Lung (tissue), 12 donors: Measurements from ENCODE around the gene ANK3. TPM values are rescaled to one million over a fixed set of nuclear protein-coding genes. Genes with fewer than 3 reads are reported as not detected.
A peak's percentile ranks its signal among the peaks of the same experiment; 100 is the strongest.

Experiments used
- ATAC-seq: fragments of 200-7000 bp; cut with Tn5 transposase; one replicate; pipeline ENCODE4 v1.9.1; 2020; ENCODE audit warnings: moderate number of reproducible peaks; ENCODE audit not compliant: insufficient read depth, low FRiP score
- DNase-seq, 3 donors: peaks; one replicate each; pipeline ENCODE4 v3.0.0-alpha.2; 2013 to 2017
- H3K27ac ChIP-seq, 2 donors: one replicate each; pipeline ENCODE4 v1.5.1; 2013; ENCODE audit warnings: mild to moderate bottlenecking in 2 of 2, moderate library complexity in 2 of 2, control low read depth in 1 of 2, inconsistent platforms in 1 of 2, low read depth in 1 of 2, low read length in 1 of 2
- H3K27me3 ChIP-seq, 3 donors: one replicate each; pipeline ENCODE4 v1.5.1; 2013; ENCODE audit warnings: low read length in 2 of 3; ENCODE audit not compliant: control insufficient read depth in 3 of 3, insufficient read depth in 3 of 3
- H3K36me3 ChIP-seq, 4 donors: one replicate each; pipeline ENCODE4 v1.5.1; 2013; ENCODE audit warnings: low read length in 4 of 4, mild to moderate bottlenecking in 1 of 4, moderate library complexity in 1 of 4; ENCODE audit not compliant: control insufficient read depth in 4 of 4, insufficient read depth in 4 of 4
- H3K4me1 ChIP-seq, 5 donors: one replicate each; pipeline ENCODE4 v1.5.1; 2013; ENCODE audit warnings: low read length in 5 of 5, mild to moderate bottlenecking in 2 of 5, moderate library complexity in 1 of 5; ENCODE audit not compliant: control insufficient read depth in 5 of 5, insufficient read depth in 5 of 5
- H3K4me3 ChIP-seq: one replicate; pipeline ENCODE4 v1.5.1; 2013; ENCODE audit warnings: mild to moderate bottlenecking, control low read depth, moderate library complexity
- H3K9ac ChIP-seq, 2 donors: one replicate each; pipeline ENCODE4 v1.5.1; 2013; ENCODE audit warnings: low read length in 2 of 2, control low read depth in 1 of 2; ENCODE audit not compliant: insufficient read depth in 1 of 2
- H3K9me3 ChIP-seq, 4 donors: one replicate each; pipeline ENCODE4 v1.5.1; 2013; ENCODE audit warnings: low read length in 3 of 4, mild to moderate bottlenecking in 1 of 4, moderate library complexity in 1 of 4; ENCODE audit not compliant: control insufficient read depth in 4 of 4, insufficient read depth in 3 of 4
- WGBS, 2 donors: extraction: QIAGEN DNeasy Blood & Tissue Kit; methylation state at CpG; one replicate each; pipeline ENCODE4 v1.1.7; 2013; 5-methylcytosine and 5-hydroxymethylcytosine counted together
- polyA plus RNA-seq, 2 donors: library from polyadenylated mRNA; stranded (reverse); fragments of 200-250 nt; gene quantifications; one replicate each; pipeline ENCODE4 v1.2.1, GENCODE V29; 2013
- total RNA-seq, 2 donors: library from RNA; depleted of rRNA in 1 of 2; stranded (reverse); fragments of >200 nt in 1 of 2; gene quantifications; one replicate each; pipeline ENCODE4 v1.2.1, GENCODE V29; 2014 to 2021
- TF ChIP-seq, protein P1 (sequence below): IDR thresholded peaks from 2 replicates; pipeline ENCODE4 v1.5.1; 2012; ENCODE audit warnings: mild to moderate bottlenecking; ENCODE audit errors: control extremely low read depth, extremely low read depth
- donor health status: control.
- donor health status: control.
- donor health status: Bipolar disorder and iron deficiency.
- donor health status: healthy.
- donor health status: DM: yes; HTN: yes; CAD: no.

Gene ANK3
- total and polyA plus RNA-seq, 4 donors = 10.4 to 96.0 (median 46.4) TPM

DNA sequence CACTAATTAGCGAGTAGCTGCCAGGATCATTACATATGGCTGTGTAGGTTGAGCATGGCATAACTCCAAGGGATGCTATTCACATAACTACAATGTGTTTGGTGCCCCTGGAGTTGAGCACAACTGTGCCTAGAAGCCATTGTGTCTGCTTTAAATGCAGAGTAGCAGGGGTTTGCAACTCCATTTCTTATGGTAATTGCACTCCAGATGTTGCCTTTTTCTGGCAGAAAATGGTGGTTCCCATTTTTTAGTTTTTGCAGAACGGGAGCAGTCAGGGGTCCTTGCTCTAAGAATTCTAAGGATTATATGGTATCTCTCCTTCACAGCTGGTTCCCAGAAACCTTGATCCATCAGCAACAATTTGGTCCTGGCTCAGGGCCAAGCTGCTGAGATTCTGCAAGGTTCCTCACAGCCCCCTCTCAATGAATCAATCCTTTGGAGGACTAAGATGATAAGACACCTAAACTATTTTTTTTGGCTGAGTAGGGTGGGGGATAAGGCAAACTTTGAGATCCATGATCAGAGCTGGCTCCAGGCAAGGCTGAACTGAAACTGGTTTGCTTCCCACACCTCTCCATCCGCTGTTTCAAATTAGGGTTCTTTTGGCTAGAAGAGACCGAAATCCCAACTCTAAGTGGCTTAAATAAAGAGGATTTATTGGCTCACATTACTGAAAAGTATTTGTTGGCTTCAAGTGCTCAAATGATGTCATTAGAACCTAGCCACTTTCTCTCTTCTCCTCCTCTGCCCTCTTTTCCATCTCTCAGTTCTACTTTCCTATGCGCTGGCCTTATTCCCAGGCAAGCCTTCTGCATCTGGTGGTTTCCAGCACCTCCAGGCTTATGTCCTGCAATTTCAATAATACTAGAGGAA lies 385.8 kb downstream of the ANK3 start:
- Histone ChIP-seq H3K9ac (no peak overlapping the region), H3K27me3 (no peaks in the 10 kb centered on the region), H3K27ac (no peak overlapping the region), H3K4me1 (no peaks in the 10 kb centered on the region), H3K4me3 (no peak overlapping the region), H3K9me3 (no peaks in the 10 kb centered on the region), H3K36me3 (no peaks in the 10 kb centered on the region)
- WGBS, 2 donors = 86 to 89% methylated on average over 5 of the region's 5 CpGs
- TF ChIP-seq, protein P1, sequence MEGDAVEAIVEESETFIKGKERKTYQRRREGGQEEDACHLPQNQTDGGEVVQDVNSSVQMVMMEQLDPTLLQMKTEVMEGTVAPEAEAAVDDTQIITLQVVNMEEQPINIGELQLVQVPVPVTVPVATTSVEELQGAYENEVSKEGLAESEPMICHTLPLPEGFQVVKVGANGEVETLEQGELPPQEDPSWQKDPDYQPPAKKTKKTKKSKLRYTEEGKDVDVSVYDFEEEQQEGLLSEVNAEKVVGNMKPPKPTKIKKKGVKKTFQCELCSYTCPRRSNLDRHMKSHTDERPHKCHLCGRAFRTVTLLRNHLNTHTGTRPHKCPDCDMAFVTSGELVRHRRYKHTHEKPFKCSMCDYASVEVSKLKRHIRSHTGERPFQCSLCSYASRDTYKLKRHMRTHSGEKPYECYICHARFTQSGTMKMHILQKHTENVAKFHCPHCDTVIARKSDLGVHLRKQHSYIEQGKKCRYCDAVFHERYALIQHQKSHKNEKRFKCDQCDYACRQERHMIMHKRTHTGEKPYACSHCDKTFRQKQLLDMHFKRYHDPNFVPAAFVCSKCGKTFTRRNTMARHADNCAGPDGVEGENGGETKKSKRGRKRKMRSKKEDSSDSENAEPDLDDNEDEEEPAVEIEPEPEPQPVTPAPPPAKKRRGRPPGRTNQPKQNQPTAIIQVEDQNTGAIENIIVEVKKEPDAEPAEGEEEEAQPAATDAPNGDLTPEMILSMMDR = no peak
- no peak for DNase-seq
- ATAC-seq = no peak

DNA sequence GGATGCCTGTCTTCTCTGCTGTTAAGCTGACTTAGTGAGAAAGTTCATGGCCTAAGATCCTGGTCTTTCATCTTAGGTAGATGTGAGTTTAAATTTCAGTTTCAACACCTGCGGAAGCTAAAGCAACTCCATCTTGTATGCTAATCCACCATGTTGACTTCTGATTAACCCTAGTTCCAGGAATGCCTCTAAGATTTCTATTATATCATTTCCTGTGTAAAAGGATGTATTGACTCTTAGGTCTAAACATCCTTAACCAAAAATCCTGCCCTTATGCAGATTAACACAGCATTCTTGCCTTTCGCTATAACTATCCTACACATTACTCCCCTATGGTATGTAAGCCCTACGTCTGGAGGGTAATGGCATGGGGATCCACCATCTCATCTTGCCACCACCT lies 388.9 kb downstream of the ANK3 start:
- ATAC-seq (no peak), DNase-seq (no peak)
- H3K4me3 ChIP-seq = no peak overlapping the region
- H3K27ac ChIP-seq = no peak overlapping the region
- H3K4me1 ChIP-seq = no peaks in the 10 kb centered on the region
- no peaks in the 10 kb centered on the region for H3K36me3 ChIP-seq
- 92 to 98% methylated on average over 3 of the region's 3 CpGs for WGBS, 2 donors
- no peaks in the 10 kb centered on the region for H3K9me3 ChIP-seq
- no peak overlapping the region for H3K9ac ChIP-seq
- no peaks in the 10 kb centered on the region for H3K27me3 ChIP-seq
- TF ChIP-seq, protein P1 = no peak

DNA sequence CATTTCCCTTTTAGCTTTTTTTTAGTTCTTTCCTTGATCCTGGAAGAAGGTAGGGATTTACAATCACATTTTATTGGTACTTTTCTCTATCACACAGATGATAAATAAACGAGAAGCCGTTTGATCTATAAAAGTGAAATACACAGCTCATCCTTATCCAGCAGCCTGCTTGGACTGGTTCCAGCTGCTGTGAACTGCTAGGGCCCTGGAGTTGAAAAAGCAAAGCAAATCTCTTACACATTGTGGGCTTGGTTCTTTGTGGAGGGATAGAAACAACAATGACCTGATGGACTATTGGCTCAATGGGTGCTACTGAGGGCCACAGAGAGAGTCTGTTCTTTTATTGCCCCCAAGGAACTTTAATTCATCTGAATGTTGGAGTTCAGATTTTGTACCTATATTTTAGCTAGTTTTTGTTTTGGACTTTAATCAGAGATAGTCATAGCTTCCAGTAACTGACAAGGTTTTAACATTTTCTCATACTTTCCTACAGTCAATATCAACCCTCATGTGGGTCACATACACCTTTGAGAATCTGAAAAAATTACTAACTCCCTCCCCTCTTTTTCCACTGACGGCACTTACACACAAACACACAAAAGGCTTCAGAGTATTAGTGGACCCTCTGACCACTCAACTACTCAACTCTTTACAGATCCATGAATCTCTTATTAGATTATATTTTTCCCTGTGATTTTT lies 391.7 kb downstream of the ANK3 start:
- TF ChIP-seq, protein P1 = no peak
- Histone ChIP-seq H3K36me3 (no peaks in the 10 kb centered on the region), H3K4me3 (no peak overlapping the region), H3K27me3 (no peaks in the 10 kb centered on the region), H3K9ac (no peak overlapping the region), H3K4me1 (peaks cover 0 to 3% (median 0%) of the 10 kb centered on the region in 5 donors), H3K9me3 (no peaks in the 10 kb centered on the region), H3K27ac (no peak overlapping the region)
- peak; percentile 15 to 67 (median 28) for DNase-seq
- no peak for ATAC-seq
- 67 to 93% methylated on average over 3 of the region's 3 CpGs for WGBS, 2 donors
